GM10266 (cell line): ENCODE data around the gene RUFY4.

Experiments used
- DNase-seq: peaks from one replicate; pipeline ENCODE4 v3.0.0; 2012; ENCODE audit errors: extremely low spot score
- TF ChIP-seq, protein P1 (sequence below): IDR thresholded peaks from 2 replicates; pipeline ENCODE4 v1.5.1; 2012; ENCODE audit warnings: mild to moderate bottlenecking, low read depth; ENCODE audit not compliant: control insufficient read depth, insufficient read depth; ENCODE audit errors: missing control alignments

The RUFY4 gene

DNA sequence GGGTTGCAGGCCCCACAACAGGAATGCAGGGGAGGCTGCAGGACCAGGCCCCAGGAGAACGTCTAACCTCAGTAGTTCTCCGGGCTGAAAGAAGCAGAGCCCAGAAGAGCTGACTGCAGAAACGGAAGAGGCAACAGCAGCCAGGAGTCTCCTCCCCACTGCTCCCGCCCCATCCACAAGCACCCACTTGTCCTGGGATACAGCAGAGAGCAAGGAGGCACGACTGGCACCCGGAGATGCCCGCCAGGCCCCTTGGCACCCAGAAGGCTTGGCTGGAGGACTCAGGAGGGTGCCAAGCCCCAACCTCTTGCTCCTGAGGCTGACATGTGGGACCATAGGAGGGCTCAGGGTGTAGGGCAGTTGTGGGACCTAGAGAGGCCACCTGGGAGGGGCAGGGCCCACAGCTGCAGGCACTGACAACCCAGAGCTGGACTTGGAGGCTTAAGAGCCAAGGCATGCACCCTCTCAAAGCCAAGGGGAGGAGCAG is 37.2 kb upstream of the RUFY4 start:
- DNase-seq = no peak
- TF ChIP-seq, protein P1, sequence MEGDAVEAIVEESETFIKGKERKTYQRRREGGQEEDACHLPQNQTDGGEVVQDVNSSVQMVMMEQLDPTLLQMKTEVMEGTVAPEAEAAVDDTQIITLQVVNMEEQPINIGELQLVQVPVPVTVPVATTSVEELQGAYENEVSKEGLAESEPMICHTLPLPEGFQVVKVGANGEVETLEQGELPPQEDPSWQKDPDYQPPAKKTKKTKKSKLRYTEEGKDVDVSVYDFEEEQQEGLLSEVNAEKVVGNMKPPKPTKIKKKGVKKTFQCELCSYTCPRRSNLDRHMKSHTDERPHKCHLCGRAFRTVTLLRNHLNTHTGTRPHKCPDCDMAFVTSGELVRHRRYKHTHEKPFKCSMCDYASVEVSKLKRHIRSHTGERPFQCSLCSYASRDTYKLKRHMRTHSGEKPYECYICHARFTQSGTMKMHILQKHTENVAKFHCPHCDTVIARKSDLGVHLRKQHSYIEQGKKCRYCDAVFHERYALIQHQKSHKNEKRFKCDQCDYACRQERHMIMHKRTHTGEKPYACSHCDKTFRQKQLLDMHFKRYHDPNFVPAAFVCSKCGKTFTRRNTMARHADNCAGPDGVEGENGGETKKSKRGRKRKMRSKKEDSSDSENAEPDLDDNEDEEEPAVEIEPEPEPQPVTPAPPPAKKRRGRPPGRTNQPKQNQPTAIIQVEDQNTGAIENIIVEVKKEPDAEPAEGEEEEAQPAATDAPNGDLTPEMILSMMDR = no peak

DNA sequence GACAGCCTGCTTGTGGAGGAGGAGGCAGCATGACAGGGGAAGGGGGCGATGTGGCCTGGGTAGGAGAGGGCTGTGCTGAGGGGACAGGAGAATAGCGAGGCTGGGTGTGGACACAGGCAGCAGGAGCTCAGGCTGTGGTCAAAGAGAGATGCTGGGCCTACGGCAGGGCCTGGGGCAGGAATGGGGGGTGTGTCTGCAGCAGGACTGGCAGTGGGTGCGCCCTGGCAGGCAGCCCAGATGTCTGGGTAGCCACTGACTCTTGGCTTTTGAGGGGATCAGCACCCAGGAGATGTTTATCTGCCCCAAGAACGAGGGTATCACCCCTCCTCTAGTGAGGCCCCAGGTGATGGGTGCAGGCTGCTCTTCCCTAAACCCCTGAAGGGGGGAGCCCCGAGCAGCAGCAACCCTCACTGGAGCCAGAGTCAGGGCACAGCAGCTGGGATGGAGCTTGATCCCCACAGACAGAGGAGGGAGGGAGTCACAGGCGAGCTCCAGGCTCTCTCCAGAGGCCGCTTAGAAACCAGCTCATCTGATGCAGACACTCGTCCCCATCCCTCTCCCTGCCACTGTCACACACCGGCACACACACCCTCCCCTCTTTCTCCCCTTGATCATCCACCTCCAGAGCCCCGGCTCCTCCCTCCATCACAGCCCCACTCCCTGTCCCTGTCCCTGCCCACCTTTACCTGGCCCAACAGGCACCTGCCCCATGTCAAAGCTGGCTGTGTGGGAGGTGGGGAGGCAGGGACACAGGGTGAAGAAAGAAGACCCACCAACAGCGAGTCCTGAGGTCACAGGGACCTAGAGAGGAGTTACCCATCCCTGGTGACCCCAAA is 36.5 kb upstream of the RUFY4 start:
- TF ChIP-seq, protein P1 = no peak
- DNase-seq = peak; percentile 4

DNA sequence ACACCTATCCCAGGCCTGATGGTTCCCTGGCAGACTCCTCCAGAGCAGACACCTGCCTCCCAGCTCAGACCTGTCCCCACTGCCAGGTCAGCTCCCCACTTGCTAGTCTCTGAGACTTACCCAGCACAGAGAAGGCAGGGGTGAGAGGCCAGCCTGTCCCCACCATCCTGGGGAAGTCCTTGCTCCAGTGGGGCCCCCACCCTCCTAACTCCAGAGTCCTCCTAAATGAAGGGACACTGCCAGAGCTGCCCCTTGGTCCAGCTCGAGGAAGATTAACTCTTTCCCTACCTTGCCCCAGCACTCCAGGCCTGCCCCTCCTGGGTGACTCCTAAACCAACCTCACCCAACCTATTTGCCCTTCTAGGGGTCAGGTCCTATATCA is 35.9 kb upstream of the RUFY4 start:
- peak; percentile 10 for DNase-seq
- TF ChIP-seq, protein P1 = no peak

DNA sequence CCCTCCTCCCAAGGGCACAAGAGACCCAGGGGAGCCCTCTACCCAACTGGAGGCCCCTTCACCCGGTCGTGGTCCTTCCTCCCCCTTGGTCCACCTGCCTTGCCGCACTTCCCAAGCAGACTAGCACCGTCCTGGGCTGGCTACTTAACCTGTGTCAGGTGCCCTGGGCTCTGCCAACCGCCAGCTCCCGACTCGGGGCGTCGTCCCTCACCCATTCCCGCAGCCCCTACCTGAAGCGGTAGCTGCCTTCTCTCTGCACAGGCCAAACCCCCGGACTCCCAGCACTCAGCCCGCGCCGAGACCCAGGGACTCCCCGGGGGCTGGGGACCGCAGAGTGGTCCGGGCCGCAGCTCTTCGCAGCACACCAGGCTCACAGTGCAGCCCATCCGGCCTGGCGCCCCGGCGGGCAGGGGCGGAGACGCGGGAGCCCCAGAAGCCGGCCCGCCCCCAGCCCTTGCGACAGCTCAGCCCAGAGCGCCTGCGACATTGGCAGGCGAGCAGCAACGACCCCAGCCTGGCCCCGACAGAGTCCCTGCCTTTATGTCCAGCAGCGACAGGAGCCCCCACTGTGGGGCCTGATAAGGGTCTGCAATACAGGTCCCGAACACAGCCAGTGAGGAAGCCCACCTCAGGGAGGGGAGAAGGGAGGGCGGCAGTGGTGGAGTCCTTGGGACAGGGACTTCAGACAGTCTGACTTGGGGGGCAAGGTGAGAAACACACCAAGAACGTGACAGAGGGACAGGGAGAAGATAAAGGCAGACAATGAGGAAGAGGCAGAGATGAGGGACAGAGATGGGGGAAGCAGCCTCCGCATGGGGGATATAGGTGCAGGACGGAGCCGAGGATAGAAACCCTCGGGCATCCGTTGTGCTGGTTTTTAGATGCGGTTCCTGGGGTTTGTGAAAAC is 35.2 kb upstream of the RUFY4 start:
- TF ChIP-seq, protein P1 = no peak
- peak; percentile 32 for DNase-seq

DNA sequence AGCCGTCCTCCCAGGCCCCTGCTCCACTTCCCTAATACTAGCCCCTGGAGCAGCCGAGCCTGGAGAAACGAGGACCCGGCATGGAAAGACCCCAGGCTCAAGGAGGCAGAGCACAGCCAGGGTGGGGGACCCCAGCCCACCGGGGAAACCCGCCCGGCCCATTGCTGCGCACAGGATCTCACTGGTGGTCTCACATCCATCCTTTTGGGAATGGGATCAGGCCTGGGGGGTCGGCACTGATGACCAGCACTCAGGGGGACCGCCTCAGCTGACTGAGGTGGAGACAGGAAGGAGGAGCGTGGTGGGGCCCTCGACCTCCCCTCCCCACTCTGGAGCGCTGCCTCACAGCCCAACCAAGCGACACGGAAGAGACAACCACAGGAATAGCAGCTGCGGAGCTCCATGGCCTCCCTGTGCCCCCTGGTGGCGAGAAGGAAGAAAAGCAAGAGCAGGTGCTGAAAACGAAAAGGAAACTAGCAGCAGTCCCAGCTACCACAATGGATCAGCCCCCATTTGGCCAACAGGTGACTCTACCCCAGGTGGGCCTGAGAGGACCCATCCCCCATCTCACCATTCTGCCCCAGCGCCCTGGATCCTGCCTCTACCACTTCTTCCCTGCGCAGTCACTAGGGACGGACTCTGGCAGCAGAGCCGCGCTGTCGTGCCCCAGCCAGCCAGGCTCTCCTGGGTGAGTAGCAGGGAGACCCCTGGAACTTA is 34.4 kb upstream of the RUFY4 start:
- DNase-seq = peak; percentile 84
- TF ChIP-seq, protein P1 = peak; percentile 72

DNA sequence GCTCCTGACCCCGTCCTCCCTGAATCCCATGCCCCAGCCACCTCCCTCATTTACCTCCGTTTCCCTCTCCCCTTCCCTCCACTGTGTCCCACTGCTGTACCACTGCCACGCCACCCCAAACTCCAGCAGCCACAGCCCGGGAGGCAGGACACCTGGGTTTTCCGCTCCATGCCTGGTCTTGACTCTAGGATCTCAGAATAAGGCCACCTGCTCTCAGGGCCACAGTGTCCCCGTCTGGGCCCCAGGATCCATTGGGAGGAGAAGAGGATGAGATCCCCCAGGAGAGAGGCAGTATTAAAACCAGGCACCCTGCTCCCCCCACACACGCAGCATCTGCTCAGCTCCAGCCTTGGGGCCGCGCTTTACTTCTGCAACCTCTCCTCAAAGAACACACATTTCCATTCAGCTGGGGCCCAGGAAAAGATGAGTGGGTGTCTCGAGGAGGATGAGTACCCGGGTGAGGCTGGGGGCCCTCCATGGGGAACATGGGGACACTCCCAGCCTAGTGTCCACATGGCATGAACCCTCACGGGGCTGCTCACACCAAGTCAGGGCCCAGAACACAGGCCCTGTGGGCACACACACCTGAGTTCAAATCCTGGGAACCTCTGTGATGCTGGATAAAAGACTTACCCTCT is 33.5 kb upstream of the RUFY4 start:
- TF ChIP-seq, protein P1 = no peak
- peak; percentile 4 for DNase-seq
